ENCODE data around the gene FCGBP.
"Not testable (repeated sequence)": the region's sequence is repeated elsewhere in the genome, so short reads cannot be mapped to it uniquely, and the experiment has no call there.

The FCGBP gene

GRCh38 chr19:39897511-39898245 is 36.8 kb downstream of the FCGBP start:
- DNase-seq (ENCODE audit: low read depth); H3K4me3 ChIP-seq (ENCODE audit: low read depth, low read length): not testable (repeated sequence)

DNA sequence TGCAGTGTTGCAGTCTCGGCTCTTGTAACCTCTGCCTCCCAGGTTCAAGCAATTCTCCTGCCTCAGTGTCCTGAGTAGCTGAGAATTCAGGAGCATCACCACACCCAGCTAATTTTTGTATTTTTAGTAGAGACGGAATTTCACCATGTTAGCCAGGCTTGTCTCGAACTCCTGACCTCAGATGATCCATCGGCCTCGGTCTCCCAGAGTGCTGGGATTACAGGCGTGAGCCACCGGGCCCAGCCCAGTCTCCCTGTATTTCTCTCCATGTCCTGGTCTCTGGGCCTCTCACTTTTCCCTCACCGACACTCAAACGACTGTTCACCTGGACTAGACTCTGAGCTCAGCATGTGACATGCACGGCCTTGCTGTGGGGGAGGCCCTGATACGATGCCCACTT is 39.3 kb downstream of the FCGBP start:
- DNase-seq (ENCODE audit: low read depth); H3K4me3 ChIP-seq (ENCODE audit: low read depth, low read length): not testable (repeated sequence)

GRCh38 chr19:39894236-39894606 is 40.2 kb downstream of the FCGBP start:
- H3K4me3 ChIP-seq (ENCODE audit: low read depth, low read length); DNase-seq (ENCODE audit: low read depth): not testable (repeated sequence)

GRCh38 chr19:39893366-39894235 is 40.8 kb downstream of the FCGBP start:
- DNase-seq (ENCODE audit: low read depth); H3K4me3 ChIP-seq (ENCODE audit: low read depth, low read length): not testable (repeated sequence)

DNA sequence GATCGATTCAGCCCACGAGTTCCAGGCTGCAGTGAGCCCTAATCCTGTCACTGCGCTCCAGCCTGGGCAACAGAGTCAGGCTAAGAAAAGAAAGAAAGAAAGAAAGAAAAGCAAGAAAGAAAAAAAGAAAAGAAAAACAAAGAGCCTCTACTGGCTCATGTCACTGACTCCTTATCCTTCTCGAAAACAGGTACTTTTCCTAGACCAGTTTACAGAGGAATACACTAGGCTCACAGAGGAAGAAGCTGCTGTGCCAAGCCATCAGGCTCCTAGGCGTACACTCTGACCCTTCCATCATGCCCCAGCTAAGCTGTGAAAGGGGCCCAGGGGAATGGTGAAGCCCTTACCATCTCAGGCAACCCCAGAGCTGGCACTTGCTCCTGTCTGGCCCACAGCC is 41.9 kb downstream of the FCGBP start:
- not testable (repeated sequence) for H3K4me3 ChIP-seq (ENCODE audit: low read depth, low read length); DNase-seq (ENCODE audit: low read depth)

DNA sequence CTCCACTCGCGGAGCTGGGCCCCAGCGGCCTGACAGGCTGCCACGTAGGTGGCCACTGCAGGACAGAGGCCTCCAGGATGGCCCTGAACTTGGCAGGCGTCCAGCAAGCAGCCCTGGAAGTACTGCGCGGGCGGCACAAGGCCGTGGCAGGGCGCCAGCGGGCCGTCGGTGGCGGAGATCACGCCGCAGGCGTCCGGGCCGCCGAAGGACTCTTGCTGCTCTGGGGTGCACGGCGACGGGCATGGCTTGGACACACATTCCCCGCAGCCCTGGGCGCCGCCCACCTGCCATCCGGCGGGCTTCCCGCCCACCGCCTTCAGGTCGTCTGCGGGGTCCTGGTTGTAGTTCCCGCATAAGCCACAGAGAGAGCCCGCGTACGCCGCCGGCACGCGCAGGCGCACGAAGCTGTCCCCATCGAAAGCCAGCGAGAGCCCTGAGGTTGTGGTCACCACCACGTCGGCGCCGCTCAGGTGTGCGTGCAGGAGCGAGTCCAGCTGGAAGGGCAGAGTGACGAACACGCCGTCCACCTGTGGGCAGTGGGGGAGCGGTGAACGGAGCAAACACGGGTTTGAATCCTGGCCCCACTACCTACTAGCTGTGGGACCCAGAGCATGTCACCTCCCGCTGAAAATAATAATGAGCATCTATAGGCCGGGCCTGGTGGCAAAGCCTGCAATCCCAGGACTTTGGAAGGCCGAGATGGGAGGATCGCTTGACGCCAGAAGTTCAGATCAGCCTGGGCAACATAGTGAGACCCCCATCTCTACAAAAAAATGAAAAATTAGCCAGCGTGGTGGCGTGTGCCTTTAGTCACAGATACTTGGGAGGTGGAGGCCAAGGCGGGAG is 42.6 kb downstream of the FCGBP start:
- not testable (repeated sequence) for H3K4me3 ChIP-seq (ENCODE audit: low read depth, low read length); DNase-seq (ENCODE audit: low read depth)

- no peak overlapping the region for H3K4me3 ChIP-seq (ENCODE audit: low read depth, low read length)
- DNase-seq (ENCODE audit: low read depth): no peak
Observed at GRCh38 chr19:39890755-39891551, 43.5 kb downstream of the FCGBP start.

- not testable (repeated sequence) for DNase-seq (ENCODE audit: low read depth); H3K4me3 ChIP-seq (ENCODE audit: low read depth, low read length)
Observed at GRCh38 chr19:39889872-39890754, 44.3 kb downstream of the FCGBP start.

DNA sequence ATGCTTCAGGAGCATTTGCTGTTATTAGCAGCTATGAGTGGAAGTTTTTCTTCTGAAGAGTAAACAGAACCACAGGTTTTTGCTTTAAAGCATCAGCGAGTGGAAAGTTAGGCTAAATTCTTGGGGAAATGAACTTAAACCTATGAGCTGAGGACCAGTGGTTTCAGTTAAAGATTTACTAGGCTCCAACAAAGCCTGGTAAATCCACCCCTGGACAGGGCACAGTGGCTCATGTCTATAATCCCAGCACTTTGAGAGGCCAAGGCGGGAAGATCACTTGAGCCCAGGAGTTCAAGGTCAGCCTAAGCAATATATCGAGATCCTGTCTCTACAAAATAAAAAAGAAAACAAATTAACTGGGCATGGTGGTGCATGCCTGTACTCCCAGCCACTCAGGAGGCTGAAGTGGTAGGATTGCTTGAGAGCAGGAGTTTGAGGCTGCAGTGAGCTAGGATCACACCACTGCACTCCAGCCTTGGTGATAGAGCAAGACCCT is 46.9 kb downstream of the FCGBP start:
- H3K4me3 ChIP-seq (ENCODE audit: low read depth, low read length); DNase-seq (ENCODE audit: low read depth): not testable (repeated sequence)

GRCh38 chr19:39885821-39886554 is 48.4 kb downstream of the FCGBP start:
- DNase-seq (ENCODE audit: low read depth); H3K4me3 ChIP-seq (ENCODE audit: low read depth, low read length): not testable (repeated sequence)

DNA sequence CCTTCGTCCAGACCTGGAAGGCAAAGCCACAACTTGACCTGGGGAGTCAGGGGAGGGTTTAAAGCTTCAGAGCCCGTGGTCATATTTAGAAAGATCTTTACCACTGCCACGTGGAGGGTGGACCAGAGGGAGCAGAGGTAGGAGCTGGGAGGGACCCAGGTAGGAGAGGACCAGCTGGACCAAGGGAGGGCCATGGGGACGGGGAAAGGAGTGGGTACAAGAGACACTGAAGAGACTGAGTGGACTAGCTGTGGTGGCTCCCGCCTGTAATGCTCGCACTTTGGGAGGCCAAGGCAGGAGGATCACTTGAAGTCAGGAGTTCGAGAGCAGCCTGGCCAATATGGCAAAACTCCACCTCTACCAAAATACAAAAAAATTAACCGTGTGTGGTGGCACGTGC is 49.7 kb downstream of the FCGBP start:
- not testable (repeated sequence) for H3K4me3 ChIP-seq (ENCODE audit: low read depth, low read length); DNase-seq (ENCODE audit: low read depth)
